HG02943 (cell line): ENCODE measurements around the gene NPFF.

Experiments used
- ATAC-seq: cut with Tn5 transposase; IDR thresholded peaks from one replicate; pipeline ENCODE4 v1.9.1; 2021; ENCODE audit warnings: mild to moderate bottlenecking, low read depth, moderate library complexity; ENCODE audit not compliant: unreplicated experiment

The NPFF gene

DNA sequence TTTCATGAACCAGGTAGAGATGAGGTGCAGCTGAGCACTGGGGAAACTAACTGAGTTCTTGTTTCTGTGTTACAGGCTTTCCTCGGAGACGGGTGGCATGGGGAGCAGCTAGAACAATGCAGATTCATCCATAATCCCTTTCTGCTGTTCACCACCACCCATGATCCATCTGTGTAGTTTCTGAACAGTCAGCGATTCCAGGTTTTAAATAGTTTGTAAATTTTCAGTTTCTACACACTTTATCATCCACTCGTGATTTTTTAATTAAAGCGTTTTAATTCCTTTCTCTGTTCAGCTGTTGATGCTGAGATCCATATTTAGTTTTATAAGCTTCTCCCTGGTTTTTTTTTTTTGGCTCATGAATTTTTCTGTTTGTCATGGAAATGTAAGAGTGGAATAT lies 28.0 kb downstream of the NPFF start:
- no peak for ATAC-seq

GRCh38 chr12:53478865-53479264 lies 28.4 kb downstream of the NPFF start:
- no peak for ATAC-seq

GRCh38 chr12:53476769-53477209 lies 30.5 kb downstream of the NPFF start:
- no peak for ATAC-seq

DNA sequence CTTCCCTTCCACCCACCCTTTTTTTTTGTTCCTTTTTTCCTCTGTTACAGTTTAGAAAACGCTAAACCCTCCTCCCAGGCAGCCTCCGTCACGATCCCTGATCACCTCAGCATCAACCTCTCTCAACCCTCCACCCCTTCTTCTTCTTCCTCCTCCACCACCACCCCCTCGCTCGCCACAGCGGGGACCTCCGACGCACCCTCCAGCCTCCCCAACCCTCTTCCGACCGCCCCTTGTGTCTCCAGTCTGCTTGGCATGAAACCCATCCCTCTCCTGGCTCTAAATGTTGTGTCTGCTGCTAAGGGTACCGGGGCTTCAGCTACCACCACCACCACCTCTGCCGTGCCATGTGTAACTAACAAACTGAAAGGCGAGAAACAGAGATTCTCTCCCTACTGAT lies 32.5 kb downstream of the NPFF start:
- ATAC-seq, result no peak

- no peak for ATAC-seq
These were observed 33.2 kb downstream of the NPFF start for GRCh38 chr12:53474077-53474476.

GRCh38 chr12:53472056-53472582 lies 35.2 kb downstream of the NPFF start:
- no peak for ATAC-seq

GRCh38 chr12:53468282-53468681 lies 39.0 kb downstream of the NPFF start:
- ATAC-seq, result no peak

DNA sequence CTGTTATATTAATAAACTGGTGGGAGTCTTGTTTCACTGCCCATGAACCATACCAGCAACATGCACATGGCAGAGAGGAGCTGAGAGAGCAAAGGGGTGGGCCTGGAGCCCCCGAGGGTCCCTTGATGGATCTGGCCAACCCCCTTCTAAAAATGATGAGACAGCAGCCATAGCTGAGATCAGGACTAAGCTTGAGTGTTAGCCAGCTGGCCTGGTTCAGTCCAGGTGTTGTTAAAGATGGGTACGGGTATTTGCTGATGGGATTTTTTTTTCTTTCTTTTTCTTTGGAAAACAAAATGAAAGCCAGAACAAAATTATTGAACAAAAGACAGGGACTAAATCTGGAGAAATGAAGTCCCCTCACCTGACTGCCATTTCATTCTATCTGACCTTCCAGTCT lies 39.4 kb downstream of the NPFF start:
- ATAC-seq, result no peak

DNA sequence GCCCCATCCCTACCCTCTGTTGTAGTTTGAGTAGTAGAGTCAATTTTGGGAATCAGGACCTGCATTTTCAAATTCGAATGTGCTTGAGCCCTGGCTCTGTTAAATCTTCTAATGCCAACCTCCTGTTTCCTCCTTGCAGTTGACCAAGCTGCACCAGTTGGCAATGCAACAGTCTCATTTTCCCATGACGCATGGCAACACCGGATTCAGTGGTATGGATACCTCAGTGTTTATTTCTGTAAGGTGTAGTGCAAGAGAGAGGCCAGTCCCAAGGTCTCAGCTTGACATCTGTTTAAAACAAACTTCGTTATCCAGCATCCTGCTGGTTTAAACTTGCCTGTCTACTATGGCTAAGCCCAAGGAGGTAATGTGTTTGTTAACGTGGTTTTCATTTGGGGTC lies 40.2 kb downstream of the NPFF start:
- no peak for ATAC-seq

GRCh38 chr12:53466640-53467039 lies 40.6 kb downstream of the NPFF start:
- no peak for ATAC-seq

DNA sequence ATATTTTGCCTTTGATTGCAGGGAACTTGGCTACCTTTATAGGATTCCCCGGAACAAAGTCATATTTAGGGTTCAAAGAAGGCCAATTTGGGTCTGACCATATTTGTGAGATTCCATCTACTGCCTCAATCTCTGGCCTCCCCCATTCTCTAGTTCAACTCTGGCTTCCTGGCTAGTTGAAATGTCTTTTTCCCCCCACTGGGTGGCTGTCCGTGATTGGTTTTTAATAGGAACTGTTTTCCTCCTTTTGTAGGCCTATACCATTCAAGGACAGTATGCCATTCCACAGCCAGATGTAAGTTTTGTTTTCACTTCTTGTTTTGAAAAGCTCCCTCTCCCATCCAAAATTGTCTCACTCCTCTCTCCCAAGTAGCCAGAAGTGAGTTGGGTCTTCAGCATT lies 41.6 kb downstream of the NPFF start:
- no peak for ATAC-seq

GRCh38 chr12:53464685-53465418 lies 42.4 kb downstream of the NPFF start:
- no peak for ATAC-seq

- ATAC-seq, result no peak
These were observed 43.3 kb downstream of the NPFF start for GRCh38 chr12:53463802-53464560.

GRCh38 chr12:53462935-53463334 lies 44.3 kb downstream of the NPFF start:
- no peak for ATAC-seq

DNA sequence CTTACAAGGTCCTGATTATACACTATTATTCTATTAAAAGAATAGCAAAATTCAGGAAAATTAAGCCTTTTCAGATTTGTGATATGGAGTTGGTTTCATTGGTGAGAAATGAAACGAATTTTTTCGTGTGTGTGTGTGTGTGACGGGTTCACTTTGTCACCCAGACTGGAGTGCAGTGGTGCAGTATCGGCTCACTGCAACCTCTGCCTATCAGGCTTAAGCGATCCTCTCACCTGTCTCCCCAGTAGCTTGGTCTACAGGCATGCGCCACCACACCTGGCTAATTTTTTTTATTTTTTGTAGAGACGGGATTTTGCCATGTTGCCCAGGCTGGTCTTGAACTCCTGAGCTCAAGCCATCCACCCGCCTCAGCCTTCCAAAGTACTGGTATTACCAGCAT lies 45.7 kb downstream of the NPFF start:
- ATAC-seq, result no peak

DNA sequence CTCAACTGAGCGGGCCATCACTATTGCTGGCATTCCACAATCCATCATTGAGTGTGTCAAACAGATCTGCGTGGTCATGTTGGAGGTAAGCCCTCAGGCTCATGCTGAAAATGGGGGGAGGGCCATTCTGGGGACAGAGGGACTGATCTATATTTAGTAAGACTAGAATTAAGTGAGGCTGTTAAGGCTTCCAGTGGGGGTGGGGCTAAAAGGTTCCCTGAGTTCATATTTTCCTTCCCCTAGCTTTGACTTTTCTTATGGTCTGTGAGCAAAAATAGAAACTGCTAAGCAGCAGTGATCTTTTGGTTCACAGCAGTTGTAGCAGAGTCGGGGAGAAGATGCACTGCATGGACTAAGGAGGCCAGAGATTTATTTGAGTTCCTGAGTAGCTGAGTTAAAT lies 46.2 kb downstream of the NPFF start:
- no peak for ATAC-seq

- no peak for ATAC-seq
These were observed 48.2 kb downstream of the NPFF start for GRCh38 chr12:53459097-53459496.
